M059J (cell line): Measurements from ENCODE around the gene PARD3B. TPM values are rescaled to one million over a fixed set of nuclear protein-coding genes. Genes with fewer than 3 reads are reported as not detected.

ENCODE experiments used
- DNase-seq: peaks from one replicate; pipeline ENCODE4 v3.0.0-alpha.2; 2012; ENCODE audit warnings: low read depth
- total RNA-seq: library from RNA; depleted of rRNA; stranded (reverse); fragments of >200 nt; shearing (Covaris generic); gene quantifications from 2 replicates; pipeline ENCODE4 v1.2.3, GENCODE V29; 2014

The PARD3B gene
- total RNA-seq, 1 experiment from 2014 or later = 1.6 TPM

DNA sequence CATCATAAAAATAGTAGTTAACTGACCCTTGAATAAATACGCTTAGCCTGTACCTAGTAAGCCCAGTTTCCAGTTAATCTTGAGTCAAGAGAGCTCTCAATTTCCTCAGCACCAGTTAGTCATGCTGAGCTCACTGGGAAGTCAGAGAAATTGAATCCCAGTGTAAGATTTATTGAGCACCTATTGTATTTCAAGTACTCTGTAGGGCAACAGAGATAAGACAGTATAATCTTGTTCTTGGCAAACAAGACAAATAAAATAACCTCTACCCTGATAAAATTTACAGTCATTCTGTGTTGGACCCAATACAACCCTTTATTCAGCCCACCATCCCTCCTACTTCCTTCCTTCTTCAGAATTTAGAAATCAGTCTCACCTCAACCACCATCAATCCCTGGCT, 1065.2 kb downstream of the PARD3B start:
- DNase-seq = no peak

GRCh38 chr2:205612636-205613035, 1067.4 kb downstream of the PARD3B start:
- no peak for DNase-seq

DNA sequence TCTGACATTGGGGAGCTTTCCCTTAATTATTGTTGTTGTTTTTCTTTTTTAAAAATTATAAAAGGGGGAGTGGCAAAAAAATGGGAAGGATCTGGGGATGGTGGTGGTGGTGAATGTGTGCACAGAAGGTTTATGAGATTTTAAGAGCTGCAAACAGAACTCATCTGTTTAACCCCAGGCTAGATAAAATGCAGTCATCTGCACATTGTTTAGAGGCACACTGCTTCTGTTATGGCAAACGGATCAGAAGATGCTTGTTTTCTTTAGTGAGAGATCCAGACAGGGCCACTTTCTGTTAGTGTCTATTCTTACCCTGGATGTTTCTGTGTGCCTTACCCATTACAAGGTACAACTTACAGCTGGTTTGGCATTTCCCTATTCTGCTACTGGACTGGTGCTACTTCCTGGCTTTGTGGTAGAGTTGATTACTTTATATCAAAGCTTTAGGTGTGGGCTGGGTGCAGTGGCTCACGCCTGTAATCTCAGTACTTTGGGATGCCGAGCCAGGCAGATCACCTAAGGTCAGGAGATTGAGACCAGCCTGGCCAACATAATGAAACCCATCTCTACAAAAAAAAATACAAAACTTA, 1068.8 kb downstream of the PARD3B start:
- no peak for DNase-seq

DNA sequence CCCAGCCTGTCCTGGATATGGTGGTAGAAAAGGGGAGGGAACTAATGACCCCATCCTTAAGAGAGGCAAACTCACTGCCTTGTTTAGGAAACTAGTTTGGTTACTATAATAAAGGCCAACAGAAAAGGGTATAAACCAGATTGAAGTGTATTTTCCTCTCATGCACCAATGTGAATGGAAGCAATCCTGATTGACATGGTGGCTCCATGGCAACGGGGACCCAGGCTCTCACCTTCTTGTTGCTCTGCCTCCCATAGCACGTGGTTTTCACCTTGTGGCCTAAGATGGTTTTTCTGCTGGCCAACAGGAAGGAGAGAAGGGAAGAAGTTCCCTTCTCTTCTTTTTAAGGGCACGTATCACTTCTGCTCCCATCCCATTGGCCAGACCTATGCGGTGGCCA, 1069.7 kb downstream of the PARD3B start:
- no peak for DNase-seq

- DNase-seq = no peak
These were observed 1072.6 kb downstream of the PARD3B start for GRCh38 chr2:205617905-205618304.

GRCh38 chr2:205619600-205619999, 1074.3 kb downstream of the PARD3B start:
- DNase-seq = no peak

- DNase-seq = peak; percentile 19
These were observed 1081.8 kb downstream of the PARD3B start for GRCh38 chr2:205627085-205627484.

GRCh38 chr2:205628422-205628821, 1083.1 kb downstream of the PARD3B start:
- no peak for DNase-seq

- DNase-seq = no peak
These were observed 1084.0 kb downstream of the PARD3B start for GRCh38 chr2:205629091-205629776.

DNA sequence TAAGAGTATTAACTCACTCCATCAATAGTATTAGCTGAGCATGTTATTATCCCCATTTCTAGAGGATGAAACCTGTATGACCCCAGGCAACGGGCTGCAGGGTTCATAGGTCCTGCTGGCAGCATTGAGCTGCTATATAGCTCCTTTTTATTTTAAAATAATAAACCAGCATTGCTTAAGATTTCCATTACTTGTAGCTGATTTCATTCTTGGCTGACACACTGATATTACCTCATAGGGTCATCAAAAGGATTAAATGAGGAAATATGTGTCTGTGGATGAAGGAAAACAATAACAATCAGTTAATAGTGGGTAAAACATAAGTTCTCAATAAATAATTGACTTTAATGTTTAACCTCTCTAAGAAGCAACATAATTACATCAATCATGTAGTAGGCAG, 1088.7 kb downstream of the PARD3B start:
- DNase-seq = no peak

DNA sequence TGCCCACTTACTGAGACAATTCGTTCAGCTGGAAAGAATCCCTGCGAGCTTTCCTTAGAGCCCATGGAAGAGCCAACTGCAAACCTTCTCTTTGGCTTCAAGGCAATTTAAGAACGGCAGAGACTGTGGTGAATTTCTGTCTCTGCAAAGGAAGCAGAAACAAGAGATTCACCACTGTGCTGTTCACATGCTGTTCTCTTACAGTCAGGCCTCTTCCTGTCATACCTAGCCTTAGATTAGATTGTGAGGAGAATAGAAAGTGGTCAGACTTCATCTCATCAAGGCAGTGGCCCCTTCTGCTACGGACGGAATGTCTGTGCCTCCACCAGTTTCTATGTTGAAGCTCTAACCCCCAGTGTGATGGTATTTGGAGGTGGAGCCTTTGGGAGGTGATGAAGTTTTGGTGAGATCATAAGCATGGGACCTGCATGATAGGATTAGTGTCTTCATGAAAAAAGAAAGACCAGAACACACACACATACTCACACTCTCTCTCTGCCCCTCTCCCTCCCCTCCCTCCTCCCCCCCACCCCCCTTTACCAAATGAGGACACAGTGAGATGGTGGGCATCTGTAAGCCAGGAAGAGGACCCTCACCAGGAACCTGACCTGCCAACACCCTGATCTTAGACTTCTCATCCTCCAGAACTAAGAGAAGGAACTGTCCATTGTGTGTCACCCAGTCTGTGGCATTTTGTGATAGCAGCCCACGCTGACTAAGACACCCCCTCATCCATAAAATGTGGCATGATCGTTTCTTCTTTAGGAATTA, 1091.5 kb downstream of the PARD3B start:
- DNase-seq = no peak

- no peak for DNase-seq
These were observed 1092.0 kb downstream of the PARD3B start for GRCh38 chr2:205637320-205637602.

- DNase-seq = no peak
These were observed 1092.7 kb downstream of the PARD3B start for GRCh38 chr2:205637779-205638503.

GRCh38 chr2:205640716-205641115, 1095.4 kb downstream of the PARD3B start:
- no peak for DNase-seq

DNA sequence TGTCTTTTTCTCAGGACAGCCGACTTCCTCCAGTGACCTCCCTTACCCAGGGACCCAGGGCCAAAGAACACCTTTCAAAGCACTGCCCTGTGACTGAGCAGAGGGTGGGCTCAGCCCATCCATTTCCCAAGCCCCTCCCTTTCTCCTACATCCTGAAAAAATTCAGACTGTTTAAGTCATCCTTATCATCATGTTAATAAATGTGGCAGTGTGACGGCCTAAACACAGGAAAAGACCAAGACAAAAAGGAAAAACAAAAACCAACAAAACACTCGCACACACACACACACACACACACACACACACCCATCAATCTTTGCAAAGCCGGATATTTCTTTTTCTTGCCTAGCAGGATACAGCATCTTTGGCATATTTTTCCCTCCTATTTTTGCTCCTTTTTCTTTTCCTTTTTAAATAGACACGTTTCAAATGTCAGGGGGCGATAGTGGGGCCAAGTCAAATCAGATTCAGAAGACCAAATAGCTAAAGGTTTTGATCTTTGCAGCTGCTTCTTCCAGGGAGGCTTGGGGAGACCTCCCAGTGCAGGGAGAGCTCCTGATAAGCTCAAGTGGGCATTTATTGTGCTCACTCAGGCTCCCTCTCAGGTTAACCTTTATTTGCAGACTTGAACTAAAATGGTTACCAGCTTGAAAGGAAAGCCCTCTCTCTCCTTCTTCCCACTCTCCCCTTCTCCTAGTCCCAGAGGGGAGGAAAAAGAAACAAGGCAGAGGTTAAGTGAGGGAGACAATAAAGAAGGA, 1097.5 kb downstream of the PARD3B start:
- DNase-seq = no peak

DNA sequence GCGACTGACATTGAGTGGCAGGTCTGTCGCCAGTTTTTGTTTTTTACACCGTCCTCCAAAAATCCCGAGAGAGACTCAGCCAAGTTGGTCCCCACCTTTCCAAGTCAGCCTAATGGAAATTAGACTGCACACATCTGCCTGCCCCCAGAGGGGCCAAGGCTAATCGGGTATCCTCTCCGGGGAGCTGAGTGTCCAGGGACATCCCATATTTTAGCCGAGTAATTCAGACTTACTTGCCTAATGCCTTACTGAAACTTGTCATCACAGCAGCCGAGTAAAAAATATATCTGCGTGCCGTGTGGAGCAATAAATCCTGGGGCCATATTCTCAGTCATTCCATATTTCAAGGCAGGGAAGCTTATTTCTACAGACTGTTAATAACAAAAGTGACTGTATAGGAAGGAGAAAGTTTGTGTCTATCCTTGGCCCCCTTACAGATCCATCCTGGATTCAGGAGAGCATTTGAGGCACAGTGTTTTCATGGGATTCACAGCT, 1098.2 kb downstream of the PARD3B start:
- DNase-seq = no peak

GRCh38 chr2:205644018-205644417, 1098.7 kb downstream of the PARD3B start:
- peak; percentile 10 for DNase-seq

DNA sequence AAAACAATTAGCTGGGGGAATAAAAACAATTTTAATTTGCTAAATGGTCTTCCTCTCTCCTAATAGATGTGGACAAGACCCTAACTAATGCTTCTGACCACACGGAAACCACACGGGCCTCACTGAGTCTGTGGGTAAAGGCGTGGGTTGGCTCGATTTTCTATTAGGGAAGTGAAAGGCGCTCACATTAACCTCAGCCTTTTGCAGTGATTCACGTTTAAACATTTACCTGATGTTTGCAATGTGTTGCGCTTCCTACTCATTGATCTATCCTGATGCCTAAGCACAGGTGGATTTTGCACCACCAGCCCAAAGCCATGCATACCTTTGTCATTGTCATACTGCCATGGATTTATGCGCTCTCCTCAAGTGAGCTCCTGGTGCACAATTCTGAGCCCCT, 1101.4 kb downstream of the PARD3B start:
- no peak for DNase-seq

DNA sequence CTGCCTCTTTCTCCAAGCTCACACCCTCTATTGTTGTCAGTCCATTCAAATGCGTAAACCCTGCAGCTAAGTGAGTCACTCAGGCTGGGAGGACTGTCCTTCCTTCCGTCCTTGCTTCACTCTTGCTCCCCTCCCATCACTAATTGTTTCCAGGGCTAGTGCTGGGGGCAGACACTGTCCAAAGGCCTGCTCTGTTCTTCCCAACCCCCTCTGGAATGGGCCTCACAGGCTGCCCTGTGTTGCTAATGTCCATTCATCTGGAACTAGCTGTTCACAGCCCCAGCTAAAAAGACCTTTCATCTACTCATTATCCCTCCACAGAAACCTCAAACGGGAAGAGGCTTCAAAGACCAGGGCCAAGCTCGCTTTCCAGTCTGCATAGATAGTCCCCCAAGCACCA, 1105.2 kb downstream of the PARD3B start:
- peak; percentile 70 for DNase-seq

- no peak for DNase-seq
These were observed 1105.7 kb downstream of the PARD3B start for GRCh38 chr2:205650931-205651330.

DNA sequence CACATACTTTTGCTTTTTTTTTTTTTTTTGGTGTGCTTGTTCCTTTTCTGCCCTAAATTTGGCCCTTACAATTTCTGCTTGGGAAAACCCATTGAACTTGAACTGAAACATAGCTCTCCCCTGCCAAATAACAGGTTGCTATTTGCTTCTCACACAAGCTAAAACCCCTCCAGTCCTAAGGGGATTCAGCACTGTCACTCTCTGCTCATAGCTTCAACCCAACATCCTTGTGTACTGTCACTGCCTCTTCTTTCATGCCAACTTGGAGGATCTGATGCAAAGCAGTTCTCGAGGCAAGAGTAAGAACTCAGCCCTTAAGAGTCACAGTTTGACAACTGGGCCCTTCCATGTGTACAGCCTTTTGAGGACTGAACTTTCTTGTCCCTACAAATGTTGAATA, 1106.4 kb downstream of the PARD3B start:
- DNase-seq = no peak
